ENCODE measurements around the gene HBA2. TPM values are rescaled to one million over a fixed set of nuclear protein-coding genes. Genes with fewer than 3 reads are reported as not detected.
"Not testable (repeated sequence)": the region's sequence is repeated elsewhere in the genome, so short reads cannot be mapped to it uniquely, and the experiment has no call there.

HBA2 gene
- total RNA-seq, 1 donor from 2014 or later: 697 TPM

DNA sequence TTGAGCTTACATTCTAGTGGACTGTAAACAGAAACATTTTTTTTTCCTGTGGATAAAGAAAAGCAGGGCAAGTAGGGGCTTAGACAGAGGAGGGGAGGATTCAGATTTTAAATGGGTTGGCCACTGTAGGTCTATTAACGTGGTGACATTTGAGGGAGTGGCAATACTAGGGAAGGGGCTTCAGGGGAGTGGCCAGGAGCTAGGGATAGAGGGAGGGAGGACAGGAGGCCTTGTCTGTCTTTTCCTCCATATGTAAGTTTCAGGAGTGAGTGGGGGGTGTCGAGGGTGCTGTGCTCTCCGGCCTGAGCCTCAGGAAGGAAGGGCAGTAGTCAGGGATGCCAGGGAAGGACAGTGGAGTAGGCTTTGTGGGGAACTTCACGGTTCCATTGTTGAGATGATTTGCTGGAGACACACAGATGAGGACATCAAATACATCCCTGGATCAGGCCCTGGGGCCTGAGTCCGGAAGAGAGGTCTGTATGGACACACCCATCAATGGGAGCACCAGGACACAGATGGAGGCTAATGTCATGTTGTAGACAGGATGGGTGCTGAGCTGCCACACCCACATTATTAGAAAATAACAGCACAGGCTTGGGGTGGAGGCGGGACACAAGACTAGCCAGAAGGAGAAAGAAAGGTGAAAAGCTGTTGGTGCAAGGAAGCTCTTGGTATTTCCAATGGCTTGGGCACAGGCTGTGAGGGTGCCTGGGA lies 13.4 kb upstream of the HBA2 start:
- Histone ChIP-seq H3K4me1 (peaks cover 7% of the 10 kb centered on the region), H3K4me3 (no peak overlapping the region), H3K27ac (no peak overlapping the region), H3K27me3 (no peaks in the 10 kb centered on the region), H3K9me3 (no peaks in the 10 kb centered on the region), H3K36me3 (no peaks in the 10 kb centered on the region)
- TF ChIP-seq POLR2AphosphoS5 (IDR thresholded peaks at IDR 0.05; ENCODE audit: insufficient read depth in 1 of 2, low read depth in 1 of 2): no peak
- TF ChIP-seq, protein P1, sequence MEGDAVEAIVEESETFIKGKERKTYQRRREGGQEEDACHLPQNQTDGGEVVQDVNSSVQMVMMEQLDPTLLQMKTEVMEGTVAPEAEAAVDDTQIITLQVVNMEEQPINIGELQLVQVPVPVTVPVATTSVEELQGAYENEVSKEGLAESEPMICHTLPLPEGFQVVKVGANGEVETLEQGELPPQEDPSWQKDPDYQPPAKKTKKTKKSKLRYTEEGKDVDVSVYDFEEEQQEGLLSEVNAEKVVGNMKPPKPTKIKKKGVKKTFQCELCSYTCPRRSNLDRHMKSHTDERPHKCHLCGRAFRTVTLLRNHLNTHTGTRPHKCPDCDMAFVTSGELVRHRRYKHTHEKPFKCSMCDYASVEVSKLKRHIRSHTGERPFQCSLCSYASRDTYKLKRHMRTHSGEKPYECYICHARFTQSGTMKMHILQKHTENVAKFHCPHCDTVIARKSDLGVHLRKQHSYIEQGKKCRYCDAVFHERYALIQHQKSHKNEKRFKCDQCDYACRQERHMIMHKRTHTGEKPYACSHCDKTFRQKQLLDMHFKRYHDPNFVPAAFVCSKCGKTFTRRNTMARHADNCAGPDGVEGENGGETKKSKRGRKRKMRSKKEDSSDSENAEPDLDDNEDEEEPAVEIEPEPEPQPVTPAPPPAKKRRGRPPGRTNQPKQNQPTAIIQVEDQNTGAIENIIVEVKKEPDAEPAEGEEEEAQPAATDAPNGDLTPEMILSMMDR (IDR thresholded peaks at IDR 0.05): no peak
- no peak for TF ChIP-seq POLR2A (IDR thresholded peaks at IDR 0.05)
- DNase-seq (ENCODE audit: extremely low spot score in 2 of 2): no peak
- intact Hi-C loops (cut with DNase I): no loop called here

- intact Hi-C loops (cut with DNase I): not testable (repeated sequence)
Measured at GRCh38 chr16:160242-160641, 12.4 kb upstream of the HBA2 start.

GRCh38 chr16:160691-161190 lies 11.9 kb upstream of the HBA2 start:
- DNase-seq (ENCODE audit: extremely low spot score in 2 of 2): no peak
- H3K4me3 ChIP-seq: no peak overlapping the region
- H3K36me3 ChIP-seq: no peaks in the 10 kb centered on the region
- H3K9me3 ChIP-seq: no peaks in the 10 kb centered on the region
- intact Hi-C loops (cut with DNase I): no loop called here
- H3K27me3 ChIP-seq: no peaks in the 10 kb centered on the region
- H3K27ac ChIP-seq: no peak overlapping the region
- peaks cover 8% of the 10 kb centered on the region for H3K4me1 ChIP-seq
- TF ChIP-seq, protein P1 (IDR thresholded peaks at IDR 0.05): no peak
- no peak for TF ChIP-seq POLR2AphosphoS5 (IDR thresholded peaks at IDR 0.05; ENCODE audit: insufficient read depth in 1 of 2, low read depth in 1 of 2)
- no peak for TF ChIP-seq POLR2A (IDR thresholded peaks at IDR 0.05)

More at GRCh38 chr16:160242-160641, 12.4 kb upstream of the HBA2 start:
- not testable (repeated sequence) for H3K9me3 ChIP-seq; H3K36me3 ChIP-seq; H3K27ac ChIP-seq; H3K27me3 ChIP-seq; DNase-seq (ENCODE audit: extremely low spot score in 2 of 2); H3K4me1 ChIP-seq; H3K4me3 ChIP-seq

GRCh38 chr16:162271-162991 lies 10.2 kb upstream of the HBA2 start:
- no peak for DNase-seq (ENCODE audit: extremely low spot score in 2 of 2)
- TF ChIP-seq, protein P1 (IDR thresholded peaks at IDR 0.05): no peak
- no peak for TF ChIP-seq POLR2A (IDR thresholded peaks at IDR 0.05)
- no peak for TF ChIP-seq POLR2AphosphoS5 (IDR thresholded peaks at IDR 0.05; ENCODE audit: insufficient read depth in 1 of 2, low read depth in 1 of 2)
- no peaks in the 10 kb centered on the region for H3K9me3 ChIP-seq
- H3K4me1 ChIP-seq: peaks cover 16% of the 10 kb centered on the region
- H3K36me3 ChIP-seq: no peaks in the 10 kb centered on the region
- no peak overlapping the region for H3K4me3 ChIP-seq
- no peak overlapping the region for H3K27ac ChIP-seq
- intact Hi-C loops (cut with DNase I): no loop called here
- H3K27me3 ChIP-seq: peaks cover 17% of the 10 kb centered on the region

DNA sequence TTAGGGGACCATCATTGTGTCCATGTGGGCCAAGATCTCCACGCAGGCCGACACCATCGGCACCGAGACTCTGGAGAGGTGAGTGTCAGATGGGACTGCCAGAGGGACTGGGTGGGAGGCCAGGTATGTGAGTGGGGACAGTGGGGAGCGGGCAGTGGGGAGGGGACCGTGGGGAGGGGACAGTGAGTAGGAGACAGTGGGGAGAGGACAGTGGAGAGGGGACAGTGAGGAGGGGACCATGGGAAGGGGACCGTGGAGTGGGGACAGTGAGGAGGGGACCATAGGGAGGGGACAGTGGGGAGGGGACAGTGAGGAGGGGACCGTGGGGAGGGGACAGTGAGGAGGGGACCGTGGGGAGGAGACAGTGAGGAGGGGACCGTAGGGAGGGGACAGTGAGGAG lies 9.5 kb upstream of the HBA2 start:
- Histone ChIP-seq H3K27me3 (peaks cover 19% of the 10 kb centered on the region), H3K4me1 (peaks cover 16% of the 10 kb centered on the region)
- intact Hi-C loops (cut with DNase I); H3K36me3 ChIP-seq; H3K27ac ChIP-seq; DNase-seq (ENCODE audit: extremely low spot score in 2 of 2); H3K9me3 ChIP-seq; H3K4me3 ChIP-seq: not testable (repeated sequence)

DNA sequence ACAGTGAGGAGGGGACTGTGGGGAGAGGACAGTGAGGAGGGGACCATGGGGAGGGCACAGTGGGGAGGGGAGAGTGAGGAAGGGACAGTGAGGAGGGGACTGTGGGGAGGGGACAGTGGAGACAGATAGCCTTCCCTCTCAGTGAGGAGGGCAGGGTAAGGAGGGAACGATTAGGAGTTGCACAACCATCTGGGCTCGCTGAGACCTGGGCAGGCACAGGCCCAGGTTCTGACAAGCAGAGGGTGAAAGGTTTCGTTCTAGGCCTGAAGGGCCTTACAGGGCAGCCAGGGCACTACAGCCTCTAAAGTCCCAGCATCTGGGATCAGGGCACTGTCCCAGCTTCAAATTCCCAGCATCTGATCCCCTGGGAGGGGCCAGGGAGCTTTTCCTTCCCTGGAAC lies 9.0 kb upstream of the HBA2 start:
- intact Hi-C loops (cut with DNase I); DNase-seq (ENCODE audit: extremely low spot score in 2 of 2); H3K27ac ChIP-seq; H3K4me3 ChIP-seq; H3K9me3 ChIP-seq; H3K36me3 ChIP-seq: not testable (repeated sequence)
- Histone ChIP-seq H3K4me1 (peaks cover 16% of the 10 kb centered on the region), H3K27me3 (peaks cover 20% of the 10 kb centered on the region)

GRCh38 chr16:164134-164823 lies 8.4 kb upstream of the HBA2 start:
- peaks cover 16% of the 10 kb centered on the region for H3K4me1 ChIP-seq
- H3K4me3 ChIP-seq; intact Hi-C loops (cut with DNase I); H3K27ac ChIP-seq; H3K36me3 ChIP-seq; DNase-seq (ENCODE audit: extremely low spot score in 2 of 2); H3K9me3 ChIP-seq: not testable (repeated sequence)
- H3K27me3 ChIP-seq: peaks cover 26% of the 10 kb centered on the region

All from vagina (tissue), 2 donors.